Esophagus muscularis mucosa (tissue), 4 donors: Measurements from ENCODE around the gene POLG. TPM values are rescaled to one million over a fixed set of nuclear protein-coding genes. Genes with fewer than 3 reads are reported as not detected.

Experiments
- DNase-seq: peaks from one replicate; pipeline ENCODE4 v3.0.0-alpha.2; 2017; ENCODE audit errors: extremely low spot score
- H3K27ac ChIP-seq, 4 donors: fragments of 200-600 bp; sonication (generic); replicated peaks in 1 of 4; 1 replicate in 3 of 4; 2 replicates in 1 of 4; pipeline ENCODE4 v1.5.1; 2016 to 2019; ENCODE audit warnings: mild to moderate bottlenecking in 1 of 4
- H3K27me3 ChIP-seq, 4 donors: fragments of 200-600 bp; sonication (generic); one replicate each; pipeline versions ENCODE4 v1.5.1 to v1.6.0; 2016 to 2019
- H3K36me3 ChIP-seq, 4 donors: fragments of 200-600 bp; sonication (generic); one replicate each; pipeline ENCODE4 v1.5.1; 2016 to 2019
- H3K4me1 ChIP-seq, 4 donors: fragments of 200-600 bp; sonication (generic); one replicate each; pipeline ENCODE4 v1.5.1; 2016 to 2019
- H3K4me3 ChIP-seq, 4 donors: fragments of 200-600 bp; sonication (generic); 1 replicate in 2 of 4; 2 replicates in 2 of 4; pipeline ENCODE4 v1.5.1; 2016 to 2019; ENCODE audit warnings: mild to moderate bottlenecking in 4 of 4, moderate library complexity in 1 of 4
- H3K9me3 ChIP-seq, 4 donors: fragments of 200-600 bp; sonication (generic); 1 replicate in 3 of 4; 2 replicates in 1 of 4; pipeline ENCODE4 v1.5.1; 2016 to 2019
- EP300 ChIP-seq: sonication (generic); formaldehyde crosslinking; IDR thresholded peaks from one replicate; pipeline ENCODE4 v1.6.1; 2017; ENCODE audit warnings: antibody characterized with exemption
- POLR2A ChIP-seq: fragments of 450-650 bp; IDR thresholded peaks from one replicate; pipeline ENCODE4 v1.6.1; 2017; ENCODE audit warnings: antibody characterized with exemption, moderate library complexity, mild to moderate bottlenecking, low read depth
- POLR2AphosphoS5 ChIP-seq, 2 donors: sonication (generic); formaldehyde crosslinking; IDR thresholded peaks; one replicate each; pipeline ENCODE4 v1.6.1; 2017; ENCODE audit warnings: antibody characterized with exemption in 2 of 2
- WGBS: methylation state at CpG from one replicate; pipeline ENCODE4 v1.1.5; 2018; 5-methylcytosine and 5-hydroxymethylcytosine counted together
- intact Hi-C: fragments of 100-400 bp; cut with DNase I; formaldehyde crosslinking; loops from one replicate; pipeline ENCODE4 v1.15.1; 2023
- total RNA-seq, 4 donors: library from RNA; depleted of rRNA; stranded (reverse); fragments of >200 nt; gene quantifications; one replicate each; pipeline versions ENCODE4 v1.1.0 to v1.2.1, GENCODE V29; 2016
- TF ChIP-seq, protein P1 (sequence below), 3 experiments: fragments of 200-600 bp in 2 of 3; fragments of 450-650 bp in 1 of 3; sonication (generic) in 2 of 3; IDR thresholded peaks; one replicate each; pipeline ENCODE4 v1.5.1; 2017 to 2019; ENCODE audit warnings: antibody characterized with exemption in 3 of 3, mild to moderate bottlenecking in 2 of 3, moderate library complexity in 1 of 3

Gene POLG
- total RNA-seq, 4 donors from 2014 or later = 51.0 to 86.0 (median 66.7) TPM

DNA sequence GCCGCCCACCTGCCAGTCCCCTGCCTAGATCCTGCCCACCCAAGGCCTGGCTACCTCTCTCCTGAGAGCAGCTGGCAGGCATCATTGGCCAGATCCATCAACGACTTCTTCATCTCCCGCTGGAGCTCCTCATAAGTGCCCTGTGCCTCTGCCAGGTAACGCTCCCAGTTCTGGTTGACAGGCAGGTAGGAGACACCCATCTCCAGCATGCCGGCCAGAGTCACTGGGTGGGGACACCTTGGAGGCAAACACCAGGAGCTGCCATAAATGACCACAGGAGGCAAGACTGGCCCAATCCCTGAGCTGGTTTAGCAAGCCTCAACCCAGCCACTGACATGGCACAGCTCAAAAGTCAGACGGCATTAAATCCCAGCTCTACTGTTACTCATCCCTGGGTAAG, 7.5 kb downstream of the POLG start:
- H3K4me1 ChIP-seq = peaks cover 30 to 42% (median 37%) of the 10 kb centered on the region in 4 donors
- no peak overlapping the region for H3K4me3 ChIP-seq
- DNase-seq = no peak
- 91% methylated on average over 5 of the region's 6 CpGs for WGBS
- no peaks in the 10 kb centered on the region for H3K27me3 ChIP-seq
- H3K9me3 ChIP-seq = no peaks in the 10 kb centered on the region
- TF ChIP-seq EP300 (no peak), POLR2AphosphoS5 (IDR thresholded peaks at IDR 0.05) (no peak)
- intact Hi-C loops = no loop called here
- no peak overlapping the region for H3K27ac ChIP-seq
- peaks cover 80 to 100% (median 98%) of the 10 kb centered on the region in 4 donors for H3K36me3 ChIP-seq

DNA sequence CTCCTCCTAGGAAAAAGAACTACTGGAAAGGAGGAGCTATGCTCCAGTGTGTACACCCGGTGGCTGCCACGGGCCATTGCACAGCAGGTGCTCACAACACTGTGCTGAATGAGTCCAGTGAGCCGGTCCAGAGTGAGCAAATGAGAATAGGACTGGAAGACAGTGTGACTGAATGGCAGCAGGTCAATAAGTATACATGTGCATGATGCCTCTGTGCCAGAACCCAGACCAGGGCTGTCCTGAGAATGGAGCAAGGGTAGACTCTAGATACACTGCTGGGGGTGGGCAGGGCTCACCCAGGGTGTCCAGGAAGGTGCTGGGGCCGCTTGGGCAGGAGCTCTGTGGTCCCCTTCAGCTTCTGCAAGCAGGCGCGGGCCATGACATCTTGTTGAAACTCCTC, 8.3 kb downstream of the POLG start:
- H3K36me3 ChIP-seq = peaks cover 84 to 100% (median 99%) of the 10 kb centered on the region in 4 donors
- intact Hi-C loops = no loop called here
- H3K27me3 ChIP-seq = no peaks in the 10 kb centered on the region
- no peak overlapping the region for H3K27ac ChIP-seq
- no peak overlapping the region for H3K4me3 ChIP-seq
- no peaks in the 10 kb centered on the region for H3K9me3 ChIP-seq
- TF ChIP-seq, protein P1, sequence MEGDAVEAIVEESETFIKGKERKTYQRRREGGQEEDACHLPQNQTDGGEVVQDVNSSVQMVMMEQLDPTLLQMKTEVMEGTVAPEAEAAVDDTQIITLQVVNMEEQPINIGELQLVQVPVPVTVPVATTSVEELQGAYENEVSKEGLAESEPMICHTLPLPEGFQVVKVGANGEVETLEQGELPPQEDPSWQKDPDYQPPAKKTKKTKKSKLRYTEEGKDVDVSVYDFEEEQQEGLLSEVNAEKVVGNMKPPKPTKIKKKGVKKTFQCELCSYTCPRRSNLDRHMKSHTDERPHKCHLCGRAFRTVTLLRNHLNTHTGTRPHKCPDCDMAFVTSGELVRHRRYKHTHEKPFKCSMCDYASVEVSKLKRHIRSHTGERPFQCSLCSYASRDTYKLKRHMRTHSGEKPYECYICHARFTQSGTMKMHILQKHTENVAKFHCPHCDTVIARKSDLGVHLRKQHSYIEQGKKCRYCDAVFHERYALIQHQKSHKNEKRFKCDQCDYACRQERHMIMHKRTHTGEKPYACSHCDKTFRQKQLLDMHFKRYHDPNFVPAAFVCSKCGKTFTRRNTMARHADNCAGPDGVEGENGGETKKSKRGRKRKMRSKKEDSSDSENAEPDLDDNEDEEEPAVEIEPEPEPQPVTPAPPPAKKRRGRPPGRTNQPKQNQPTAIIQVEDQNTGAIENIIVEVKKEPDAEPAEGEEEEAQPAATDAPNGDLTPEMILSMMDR (IDR thresholded peaks at IDR 0.05) = no peak
- no peak for TF ChIP-seq POLR2A
- WGBS = 95% methylated on average over 6 of the region's 6 CpGs
- DNase-seq = no peak
- peaks cover 22 to 35% (median 29%) of the 10 kb centered on the region in 4 donors for H3K4me1 ChIP-seq

DNA sequence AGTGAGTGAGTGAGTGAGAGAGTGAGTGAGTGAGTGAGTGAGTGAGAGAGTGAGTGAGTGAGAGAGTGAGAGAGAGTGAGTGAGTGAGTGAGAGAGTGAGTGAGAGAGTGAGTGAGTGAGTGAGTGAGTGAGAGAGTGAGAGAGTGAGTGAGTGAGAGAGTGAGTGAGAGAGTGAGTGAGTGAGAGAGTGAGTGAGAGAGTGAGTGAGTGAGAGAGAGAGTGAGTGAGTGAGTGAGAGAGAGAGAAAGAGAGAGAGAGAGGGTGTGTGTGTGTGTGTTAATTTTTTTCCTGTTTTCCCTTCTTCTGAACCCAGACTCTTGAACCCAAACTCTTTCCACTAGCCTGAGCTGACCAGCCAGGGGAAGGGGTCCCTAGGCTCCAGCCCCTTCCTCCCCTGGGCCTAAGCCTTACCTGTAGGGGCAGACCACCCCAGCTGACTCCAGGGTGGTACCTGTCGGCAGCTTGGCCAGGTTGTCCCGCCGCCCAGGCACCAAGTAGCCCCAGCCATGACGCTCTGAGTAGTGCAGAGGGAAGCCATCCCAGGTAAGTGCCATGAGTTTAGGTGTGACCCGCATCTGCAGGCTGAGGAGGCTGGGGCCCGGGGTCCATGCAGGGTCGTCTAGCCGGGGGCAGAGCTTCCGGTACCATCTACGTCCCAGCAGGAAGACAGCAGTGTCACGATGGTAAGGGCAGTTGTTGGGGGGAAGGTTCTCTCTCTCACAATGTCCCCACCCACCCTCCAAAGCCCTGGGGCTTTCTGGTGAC, 9.4 kb downstream of the POLG start:
- TF ChIP-seq POLR2AphosphoS5 (IDR thresholded peaks at IDR 0.05) (no peak), POLR2A (no peak), EP300 (no peak)
- TF ChIP-seq, protein P1 (IDR thresholded peaks at IDR 0.05) = no peak
- no peaks in the 10 kb centered on the region for H3K27me3 ChIP-seq
- peaks cover 87 to 100% (median 99%) of the 10 kb centered on the region in 4 donors for H3K36me3 ChIP-seq
- no peak for DNase-seq
- no peak overlapping the region for H3K27ac ChIP-seq
- no peaks in the 10 kb centered on the region for H3K9me3 ChIP-seq
- peaks cover 14 to 24% (median 18%) of the 10 kb centered on the region in 4 donors for H3K4me1 ChIP-seq
- whole genome bisulfite sequencing = no CpG with 5 or more reads among the region's 11 CpGs
- intact Hi-C loops = no loop called here
- no peak overlapping the region for H3K4me3 ChIP-seq

DNA sequence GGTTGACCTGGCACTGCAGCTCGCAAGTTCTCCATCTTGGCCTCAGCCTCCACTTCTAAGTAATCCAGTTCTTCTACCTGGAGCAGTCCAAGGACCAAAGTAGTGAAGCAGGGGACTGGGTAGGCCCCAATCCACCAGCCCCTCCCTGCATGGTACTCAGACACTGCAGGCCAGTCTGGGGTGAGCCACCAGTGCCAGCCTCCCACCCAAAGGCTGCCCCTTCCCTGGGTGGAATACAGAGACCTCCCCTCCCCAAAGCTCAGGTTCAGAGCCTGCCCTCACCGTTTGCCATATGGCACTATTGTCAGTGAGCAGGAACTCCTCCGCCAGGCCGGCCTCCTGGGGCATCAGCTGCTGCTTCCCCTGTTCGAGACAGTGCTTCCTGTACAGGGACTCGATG, 10.8 kb downstream of the POLG start:
- TF ChIP-seq EP300 (no peak), POLR2A (no peak), POLR2AphosphoS5 (IDR thresholded peaks at IDR 0.05) (no peak)
- TF ChIP-seq, protein P1 (IDR thresholded peaks at IDR 0.05) = no peak
- WGBS = 91% methylated on average over 6 of the region's 6 CpGs
- Histone ChIP-seq H3K9me3 (no peaks in the 10 kb centered on the region), H3K27me3 (no peaks in the 10 kb centered on the region), H3K4me1 (peaks cover 0 to 10% (median 4%) of the 10 kb centered on the region in 4 donors), H3K27ac (no peak overlapping the region), H3K36me3 (peaks cover 88 to 100% (median 99%) of the 10 kb centered on the region in 4 donors), H3K4me3 (no peak overlapping the region)
- no peak for DNase-seq
- intact Hi-C loops = no loop called here

DNA sequence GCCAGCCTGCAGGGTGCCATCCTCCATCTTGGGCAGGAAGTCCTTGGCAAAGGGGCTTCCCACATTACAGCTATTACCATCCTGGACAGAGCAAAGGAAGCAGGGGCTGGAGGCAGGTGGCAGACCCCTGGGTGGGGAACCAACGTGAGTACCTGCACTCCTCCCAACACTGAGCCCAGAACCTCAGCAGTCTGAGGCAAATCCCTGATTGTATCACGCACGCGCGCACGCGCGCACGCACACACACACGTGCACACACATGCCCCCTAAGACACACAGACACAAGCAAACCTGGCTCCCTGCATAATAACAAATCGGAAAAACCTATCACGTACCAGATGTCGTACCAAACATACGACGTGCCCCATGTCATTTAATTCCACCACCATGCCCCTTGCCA, 11.8 kb downstream of the POLG start:
- Histone ChIP-seq H3K4me1 (no peaks in the 10 kb centered on the region), H3K27ac (no peak overlapping the region), H3K36me3 (peaks cover 89 to 100% (median 99%) of the 10 kb centered on the region in 4 donors), H3K9me3 (no peaks in the 10 kb centered on the region), H3K27me3 (no peaks in the 10 kb centered on the region), H3K4me3 (no peak overlapping the region)
- TF ChIP-seq POLR2A = no peak
- TF ChIP-seq, protein P1 (IDR thresholded peaks at IDR 0.05) = no peak
- TF ChIP-seq POLR2AphosphoS5 (IDR thresholded peaks at IDR 0.05) = no peak
- TF ChIP-seq EP300 = no peak
- DNase-seq = no peak
- intact Hi-C loops = no loop called here
- 89% methylated on average over 15 of the region's 15 CpGs for WGBS
